NCI-H2227 treated with DMSO at 0.1 percent for 48 hours (cell line): ENCODE measurements around the gene MSRB3.
"Not testable (repeated sequence)": the region's sequence is repeated elsewhere in the genome, so short reads cannot be mapped to it uniquely, and the experiment has no call there.

ENCODE experiments used
- DNase-seq: peaks from one replicate; lab custom pipeline; 2025; lab: John Stamatoyannopoulos, UW

The MSRB3 gene

GRCh38 chr12:65458718-65459117 lies 180.2 kb downstream of the MSRB3 start:
- DNase-seq = no peak

- DNase-seq = no peak
Measured at GRCh38 chr12:65459545-65459944, 181.1 kb downstream of the MSRB3 start.

GRCh38 chr12:65460063-65460462 lies 181.6 kb downstream of the MSRB3 start:
- DNase-seq = peak; percentile 9

GRCh38 chr12:65461017-65461416 lies 182.5 kb downstream of the MSRB3 start:
- DNase-seq = no peak

DNA sequence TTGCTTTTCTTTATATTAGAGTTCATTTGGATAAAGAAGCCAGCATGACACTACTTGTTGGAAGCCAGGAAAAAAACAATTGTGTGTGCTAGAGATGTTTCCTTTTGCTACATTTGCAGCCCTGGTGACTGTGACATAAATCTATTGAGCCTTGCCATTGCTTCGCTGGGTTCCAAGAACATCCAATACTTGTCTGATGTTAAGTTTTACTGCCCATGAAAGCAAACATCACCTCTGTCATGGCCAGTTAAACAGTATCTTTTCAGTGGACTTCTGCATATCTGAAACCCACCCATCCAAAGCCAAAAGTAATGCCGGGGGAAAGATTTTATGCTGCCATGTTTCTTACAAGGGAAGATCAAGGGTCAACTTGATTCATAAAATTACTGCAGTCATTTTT lies 184.0 kb downstream of the MSRB3 start:
- no peak for DNase-seq

DNA sequence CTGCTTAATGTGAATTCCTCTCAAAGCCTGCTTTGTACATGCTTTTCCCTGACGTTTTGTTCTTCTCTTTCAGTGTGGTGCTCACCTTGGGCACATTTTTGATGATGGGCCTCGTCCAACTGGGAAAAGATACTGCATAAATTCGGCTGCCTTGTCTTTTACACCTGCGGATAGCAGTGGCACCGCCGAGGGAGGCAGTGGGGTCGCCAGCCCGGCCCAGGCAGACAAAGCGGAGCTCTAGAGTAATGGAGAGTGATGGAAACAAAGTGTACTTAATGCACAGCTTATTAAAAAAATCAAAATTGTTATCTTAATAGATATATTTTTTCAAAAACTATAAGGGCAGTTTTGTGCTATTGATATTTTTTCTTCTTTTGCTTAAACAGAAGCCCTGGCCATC lies 184.6 kb downstream of the MSRB3 start:
- DNase-seq = no peak

- no peak for DNase-seq
Measured at GRCh38 chr12:65463611-65464010, 185.1 kb downstream of the MSRB3 start.

- DNase-seq = no peak
Measured at GRCh38 chr12:65464930-65465329, 186.4 kb downstream of the MSRB3 start.

- no peak for DNase-seq
Measured at GRCh38 chr12:65465766-65466547, 187.5 kb downstream of the MSRB3 start.

DNA sequence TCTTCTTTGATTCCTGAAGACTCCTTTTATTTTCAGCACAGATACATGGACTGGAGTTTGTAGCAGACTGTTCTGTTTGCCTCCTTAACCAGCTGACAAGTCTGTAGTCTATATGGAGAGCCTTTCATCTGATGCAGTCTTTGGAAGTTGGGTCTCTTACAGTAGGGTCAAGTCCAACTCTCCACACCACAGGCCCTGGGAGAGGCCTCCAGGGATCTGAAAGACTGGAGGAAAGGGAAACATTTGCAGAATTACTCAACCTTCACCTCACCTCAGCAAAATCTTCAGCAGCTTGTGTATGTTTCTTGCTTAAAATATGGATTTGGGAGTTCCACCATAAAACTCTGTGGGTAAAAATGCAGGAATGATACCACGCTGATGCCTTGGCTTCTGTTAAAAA lies 188.4 kb downstream of the MSRB3 start:
- DNase-seq = no peak

GRCh38 chr12:65470256-65470655 lies 191.8 kb downstream of the MSRB3 start:
- DNase-seq = no peak

DNA sequence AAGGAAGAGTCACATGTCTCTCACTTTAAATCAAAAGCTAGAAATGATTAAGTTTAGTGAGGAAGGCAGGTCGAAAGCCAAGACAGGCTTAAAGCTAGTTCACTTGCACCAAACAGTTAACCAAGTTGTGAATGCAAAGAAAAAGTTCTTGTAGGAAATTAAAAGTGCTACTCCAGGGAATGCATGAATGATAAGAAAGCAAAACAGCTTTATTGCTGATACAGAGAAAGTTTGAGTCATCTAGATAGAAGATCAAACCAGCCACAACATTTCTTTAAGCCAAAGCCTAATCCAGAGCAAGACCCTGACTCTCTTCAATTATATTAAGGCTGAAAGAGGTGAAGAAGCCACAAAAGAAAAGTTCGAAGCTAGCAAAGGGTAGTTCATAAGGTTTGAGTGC lies 193.6 kb downstream of the MSRB3 start:
- no peak for DNase-seq

- DNase-seq = no peak
Measured at GRCh38 chr12:65474831-65475230, 196.3 kb downstream of the MSRB3 start.

GRCh38 chr12:65477721-65478120 lies 199.2 kb downstream of the MSRB3 start:
- DNase-seq = no peak

- DNase-seq = not testable (repeated sequence)
Measured at GRCh38 chr12:65483891-65484516, 205.5 kb downstream of the MSRB3 start.

- DNase-seq = no peak
Measured at GRCh38 chr12:65488197-65488596, 209.7 kb downstream of the MSRB3 start.

- no peak for DNase-seq
Measured at GRCh38 chr12:65490250-65490649, 211.8 kb downstream of the MSRB3 start.

GRCh38 chr12:65492998-65493912 lies 214.8 kb downstream of the MSRB3 start:
- no peak for DNase-seq

- DNase-seq = no peak
Measured at GRCh38 chr12:65493913-65494245, 215.4 kb downstream of the MSRB3 start.

DNA sequence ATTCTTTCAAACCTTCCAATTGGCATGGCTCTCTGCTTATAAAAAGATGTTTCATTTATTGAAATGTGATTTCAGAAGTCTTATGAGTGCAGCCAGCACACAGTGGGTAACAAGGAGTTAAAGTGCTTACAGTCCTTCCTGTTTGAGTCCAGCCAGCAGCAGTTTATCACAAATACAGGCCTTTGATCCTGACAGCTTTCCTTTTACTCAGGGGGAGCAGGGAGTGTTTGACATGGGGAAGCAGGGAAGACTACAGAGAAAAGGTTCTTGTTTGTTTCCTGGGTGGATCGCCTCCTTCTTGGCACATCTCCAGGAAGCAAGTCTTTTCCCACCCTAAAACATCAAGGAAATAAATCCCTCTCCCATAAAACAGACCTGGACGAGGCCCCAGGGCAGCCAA lies 216.1 kb downstream of the MSRB3 start:
- DNase-seq = no peak

DNA sequence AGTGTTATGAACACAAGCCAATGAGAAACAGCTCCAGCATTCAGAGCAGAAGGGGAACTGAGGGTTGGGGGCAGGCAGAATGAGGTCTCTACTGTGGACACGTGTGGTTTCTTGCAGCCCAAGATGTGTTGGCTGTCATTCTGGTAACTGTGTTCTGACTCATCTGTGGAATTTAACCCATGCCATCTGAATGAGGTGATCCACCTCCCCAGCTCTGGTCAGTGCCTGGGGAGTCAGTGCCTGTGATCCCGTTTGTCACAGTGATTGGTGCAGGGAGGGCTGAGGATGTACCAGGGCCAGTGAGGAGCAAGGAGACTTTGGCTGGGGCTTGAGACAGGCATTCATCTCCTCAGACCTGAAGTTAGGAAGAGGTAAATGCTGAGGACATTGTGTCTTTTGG lies 216.8 kb downstream of the MSRB3 start:
- no peak for DNase-seq

GRCh38 chr12:65496617-65497016 lies 218.1 kb downstream of the MSRB3 start:
- DNase-seq = no peak

DNA sequence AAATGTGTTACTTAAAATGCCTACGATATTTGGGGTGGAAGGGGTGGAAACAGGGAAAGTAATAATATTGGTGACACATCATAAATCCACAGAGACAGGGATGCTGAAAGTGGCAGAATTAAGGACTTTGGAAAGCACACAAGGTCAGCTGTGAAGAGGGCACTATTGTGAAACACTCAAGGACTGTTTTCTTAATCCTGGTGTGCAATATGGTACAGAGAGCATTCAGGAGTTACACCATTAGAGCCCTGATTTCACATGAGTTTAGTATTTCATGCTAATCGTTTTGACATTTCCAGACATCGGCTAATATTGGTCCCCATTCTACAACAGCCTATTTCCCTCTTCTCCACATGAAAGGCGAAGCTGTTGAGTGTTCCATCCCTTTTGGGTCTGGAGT lies 219.2 kb downstream of the MSRB3 start:
- no peak for DNase-seq
